ENCODE measurements around the gene PYHIN1.

Gene PYHIN1

GRCh38 chr1:158931055-158931737, at the start of gene PYHIN1:
Gene PYHIN1 (plus strand): TSS chr1:158931552. CDS start chr1:158936911, 5,359 bp downstream.
- DNase-seq (ENCODE audit: low read depth) = no peak

GRCh38 chr1:158893654-158894053, 37.7 kb upstream of the PYHIN1 start:
- DNase-seq (ENCODE audit: low read depth) = no peak

GRCh38 chr1:158898722-158899121, 32.6 kb upstream of the PYHIN1 start:
- no peak for DNase-seq (ENCODE audit: low read depth)

- DNase-seq (ENCODE audit: low read depth) = no peak
These were observed 29.7 kb upstream of the PYHIN1 start for GRCh38 chr1:158901623-158902022.

GRCh38 chr1:158916085-158916484, 15.3 kb upstream of the PYHIN1 start:
- DNase-seq (ENCODE audit: low read depth) = no peak

GRCh38 chr1:158924677-158925076, 6.7 kb upstream of the PYHIN1 start:
- DNase-seq (ENCODE audit: low read depth) = no peak

GRCh38 chr1:158930504-158930903, 848 bp upstream of the PYHIN1 start:
- peak; percentile 26 for DNase-seq (ENCODE audit: low read depth)

GRCh38 chr1:158932171-158932570, 819 bp downstream of the PYHIN1 start:
- DNase-seq (ENCODE audit: low read depth) = no peak

GRCh38 chr1:158933621-158934020, 2.3 kb downstream of the PYHIN1 start:
- no peak for DNase-seq (ENCODE audit: low read depth)

- DNase-seq (ENCODE audit: low read depth) = no peak
These were observed 7.8 kb downstream of the PYHIN1 start for GRCh38 chr1:158939180-158939579.

GRCh38 chr1:158941317-158941716, 10.0 kb downstream of the PYHIN1 start:
- no peak for DNase-seq (ENCODE audit: low read depth)

- DNase-seq (ENCODE audit: low read depth) = no peak
These were observed 11.1 kb downstream of the PYHIN1 start for GRCh38 chr1:158942490-158942889.

- no peak for DNase-seq (ENCODE audit: low read depth)
These were observed 11.7 kb downstream of the PYHIN1 start for GRCh38 chr1:158943059-158943458.

GRCh38 chr1:158945061-158945460, 13.7 kb downstream of the PYHIN1 start:
- DNase-seq (ENCODE audit: low read depth) = no peak

- no peak for DNase-seq (ENCODE audit: low read depth)
These were observed 15.4 kb downstream of the PYHIN1 start for GRCh38 chr1:158946785-158947184.

GRCh38 chr1:158951956-158952355, 20.6 kb downstream of the PYHIN1 start:
- no peak for DNase-seq (ENCODE audit: low read depth)

- DNase-seq (ENCODE audit: low read depth) = no peak
These were observed 21.1 kb downstream of the PYHIN1 start for GRCh38 chr1:158952416-158952815.

GRCh38 chr1:158961178-158961577, 29.8 kb downstream of the PYHIN1 start:
- no peak for DNase-seq (ENCODE audit: low read depth)

GRCh38 chr1:158962983-158963382, 31.6 kb downstream of the PYHIN1 start:
- no peak for DNase-seq (ENCODE audit: low read depth)

- DNase-seq (ENCODE audit: low read depth) = no peak
These were observed 37.8 kb downstream of the PYHIN1 start for GRCh38 chr1:158969166-158969565.

GRCh38 chr1:158969855-158970254, 38.5 kb downstream of the PYHIN1 start:
- DNase-seq (ENCODE audit: low read depth) = no peak

GRCh38 chr1:158972841-158973240, 41.5 kb downstream of the PYHIN1 start:
- no peak for DNase-seq (ENCODE audit: low read depth)

GRCh38 chr1:158976219-158976618, 44.9 kb downstream of the PYHIN1 start:
- DNase-seq (ENCODE audit: low read depth) = no peak

GRCh38 chr1:158978730-158979129, 47.4 kb downstream of the PYHIN1 start:
- no peak for DNase-seq (ENCODE audit: low read depth)

Data from activated T-cell treated with anti-CD3 and anti-CD28 coated beads for 24 hours (primary cell).